ENCODE data around the gene ATP13A3. TPM values are rescaled to one million over a fixed set of nuclear protein-coding genes. Genes with fewer than 3 reads are reported as not detected.

ATP13A3 gene
- total RNA-seq, 1 experiment from 2014 or later, result 331 TPM

DNA sequence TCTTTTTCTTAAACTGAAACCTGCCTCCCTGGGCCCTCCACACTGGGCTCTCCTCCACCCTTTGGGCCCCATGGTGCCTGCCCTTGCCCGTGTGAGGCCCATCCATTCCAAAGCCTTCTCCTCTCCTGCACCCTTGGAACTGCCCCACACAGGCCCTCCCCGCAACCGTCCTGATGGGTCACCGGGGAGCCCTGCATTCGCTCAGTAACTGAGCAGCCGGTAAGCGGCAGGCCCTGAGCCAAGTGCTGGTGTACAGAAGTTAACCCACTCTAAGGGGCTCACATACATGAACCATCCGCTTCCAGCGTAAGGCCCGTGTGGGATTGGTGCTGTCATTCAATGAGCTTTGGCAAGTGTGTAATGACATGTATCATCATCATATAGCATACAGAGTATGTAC is 111.9 kb downstream of the ATP13A3 start:
- Histone ChIP-seq H3K79me2 (ENCODE audit: low read length) (no peaks in the 10 kb centered on the region), H3K4me2 (ENCODE audit: low read depth, low read length, poor library complexity, severe bottlenecking) (no peak overlapping the region), H3K27ac (ENCODE audit: low read length) (no peak overlapping the region), H3K9me2 (replicated peaks; ENCODE audit: insufficient read depth, low read length) (no peaks in the 10 kb centered on the region), H3K4me1 (ENCODE audit: low read length) (no peaks in the 10 kb centered on the region), H3K9me3 (ENCODE audit: low read length) (no peaks in the 10 kb centered on the region), H2AFZ (ENCODE audit: low read length) (no peak overlapping the region), H3K36me3 (ENCODE audit: insufficient read depth, low read length) (no peaks in the 10 kb centered on the region), H4K20me1 (ENCODE audit: insufficient read depth, low read depth, low read length) (no peaks in the 10 kb centered on the region), H3K9ac (ENCODE audit: low read length) (no peak overlapping the region), H3K27me3 (ENCODE audit: low read length) (no peaks in the 10 kb centered on the region; the same call in 1 of the 2 replicates), H3K4me3 (ENCODE audit: low read length) (no peak overlapping the region)
- no peak for DNase-seq

DNA sequence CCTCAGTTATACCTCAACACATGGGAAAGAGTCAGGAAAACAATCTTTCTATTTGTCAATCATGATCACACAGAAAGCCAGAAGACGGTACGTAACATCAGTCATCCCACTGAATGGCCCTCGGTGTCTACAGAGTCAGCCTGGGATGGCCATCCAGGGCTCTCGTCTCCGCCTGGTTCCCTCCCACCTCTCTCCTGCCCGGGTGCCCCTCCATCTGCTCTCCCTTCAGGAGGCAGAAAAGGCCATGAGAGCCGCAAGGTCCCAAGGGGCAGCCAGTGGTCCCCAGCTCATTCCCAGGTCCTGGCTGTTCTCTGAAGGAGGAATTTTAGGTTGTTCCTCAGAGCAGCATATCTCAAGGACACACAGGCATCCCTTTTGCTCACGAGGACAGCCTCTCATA is 112.9 kb downstream of the ATP13A3 start:
- H3K4me3 ChIP-seq (ENCODE audit: low read length), result no peak overlapping the region
- H3K9me3 ChIP-seq (ENCODE audit: low read length), result no peaks in the 10 kb centered on the region
- no peak overlapping the region for H3K4me2 ChIP-seq (ENCODE audit: low read depth, low read length, poor library complexity, severe bottlenecking)
- no peaks in the 10 kb centered on the region for H3K36me3 ChIP-seq (ENCODE audit: insufficient read depth, low read length)
- no peak for DNase-seq
- no peak overlapping the region for H3K9ac ChIP-seq (ENCODE audit: low read length)
- no peak overlapping the region for H2AFZ ChIP-seq (ENCODE audit: low read length)
- no peak overlapping the region for H3K27ac ChIP-seq (ENCODE audit: low read length)
- H3K27me3 ChIP-seq (ENCODE audit: low read length), result no peaks in the 10 kb centered on the region
- H4K20me1 ChIP-seq (ENCODE audit: insufficient read depth, low read depth, low read length), result no peaks in the 10 kb centered on the region
- H3K9me2 ChIP-seq (replicated peaks; ENCODE audit: insufficient read depth, low read length), result no peaks in the 10 kb centered on the region
- no peaks in the 10 kb centered on the region for H3K79me2 ChIP-seq (ENCODE audit: low read length)
- H3K4me1 ChIP-seq (ENCODE audit: low read length), result peaks cover under 1% of the 10 kb centered on the region; the same call in 1 of the 2 replicates

DNA sequence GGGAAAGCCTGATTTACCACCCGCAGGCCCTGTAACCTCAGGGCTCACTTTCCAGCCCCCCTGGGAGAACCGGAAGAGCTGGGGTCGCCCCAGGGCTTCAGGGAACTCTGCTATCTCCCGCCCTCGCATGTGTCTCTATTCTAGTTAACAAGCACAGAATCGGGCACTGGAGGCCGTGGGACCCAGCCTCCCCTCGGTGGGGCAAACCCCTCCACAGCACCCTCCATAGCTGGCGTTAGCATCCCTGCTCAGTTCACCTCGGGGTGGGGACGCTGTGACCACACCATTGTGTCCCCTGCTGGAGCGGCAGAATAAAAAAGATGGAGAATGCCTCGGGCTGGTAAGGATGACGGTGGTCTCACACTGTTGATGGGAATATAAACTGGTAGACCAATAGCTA is 113.8 kb downstream of the ATP13A3 start:
- no peak overlapping the region for H3K9ac ChIP-seq (ENCODE audit: low read length)
- no peak overlapping the region for H3K4me2 ChIP-seq (ENCODE audit: low read depth, low read length, poor library complexity, severe bottlenecking)
- H3K79me2 ChIP-seq (ENCODE audit: low read length), result no peaks in the 10 kb centered on the region
- no peaks in the 10 kb centered on the region for H3K9me2 ChIP-seq (replicated peaks; ENCODE audit: insufficient read depth, low read length)
- H3K27me3 ChIP-seq (ENCODE audit: low read length), result no peaks in the 10 kb centered on the region
- H3K4me1 ChIP-seq (ENCODE audit: low read length), result peaks cover 9% of the 10 kb centered on the region
- no peaks in the 10 kb centered on the region for H4K20me1 ChIP-seq (ENCODE audit: insufficient read depth, low read depth, low read length)
- DNase-seq, result no peak
- H3K36me3 ChIP-seq (ENCODE audit: insufficient read depth, low read length), result no peaks in the 10 kb centered on the region
- no peak overlapping the region for H3K27ac ChIP-seq (ENCODE audit: low read length)
- no peaks in the 10 kb centered on the region for H3K9me3 ChIP-seq (ENCODE audit: low read length)
- no peak overlapping the region for H2AFZ ChIP-seq (ENCODE audit: low read length)
- no peak overlapping the region for H3K4me3 ChIP-seq (ENCODE audit: low read length)

DNA sequence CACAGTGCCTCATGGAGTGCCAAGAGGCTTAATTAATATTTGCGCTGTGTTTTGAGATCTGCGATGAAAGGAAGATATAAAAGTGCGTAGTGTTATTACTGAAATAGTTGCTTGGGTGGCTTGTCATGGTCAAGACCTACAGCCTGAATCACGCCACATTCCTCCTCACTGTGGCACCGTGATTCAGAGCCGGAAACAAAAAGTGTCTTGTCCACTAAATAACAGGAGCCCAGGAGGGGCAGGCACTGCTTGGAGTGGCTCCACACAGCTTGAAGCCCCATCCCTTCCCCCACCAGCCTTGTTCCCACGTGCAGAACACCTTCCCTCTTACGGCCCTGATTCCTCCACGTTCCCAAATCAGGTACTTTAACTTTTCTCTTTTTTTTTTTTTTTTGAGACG is 116.0 kb downstream of the ATP13A3 start:
- Histone ChIP-seq H3K79me2 (ENCODE audit: low read length) (no peaks in the 10 kb centered on the region), H3K9me3 (ENCODE audit: low read length) (no peaks in the 10 kb centered on the region), H3K36me3 (ENCODE audit: insufficient read depth, low read length) (no peaks in the 10 kb centered on the region), H3K9ac (ENCODE audit: low read length) (no peak overlapping the region), H2AFZ (ENCODE audit: low read length) (no peak overlapping the region), H3K27ac (ENCODE audit: low read length) (no peak overlapping the region), H4K20me1 (ENCODE audit: insufficient read depth, low read depth, low read length) (no peaks in the 10 kb centered on the region), H3K4me2 (ENCODE audit: low read depth, low read length, poor library complexity, severe bottlenecking) (no peak overlapping the region), H3K27me3 (ENCODE audit: low read length) (no peaks in the 10 kb centered on the region), H3K4me3 (ENCODE audit: low read length) (no peak overlapping the region), H3K9me2 (replicated peaks; ENCODE audit: insufficient read depth, low read length) (no peaks in the 10 kb centered on the region), H3K4me1 (ENCODE audit: low read length) (peaks cover 9% of the 10 kb centered on the region)
- no peak for DNase-seq

DNA sequence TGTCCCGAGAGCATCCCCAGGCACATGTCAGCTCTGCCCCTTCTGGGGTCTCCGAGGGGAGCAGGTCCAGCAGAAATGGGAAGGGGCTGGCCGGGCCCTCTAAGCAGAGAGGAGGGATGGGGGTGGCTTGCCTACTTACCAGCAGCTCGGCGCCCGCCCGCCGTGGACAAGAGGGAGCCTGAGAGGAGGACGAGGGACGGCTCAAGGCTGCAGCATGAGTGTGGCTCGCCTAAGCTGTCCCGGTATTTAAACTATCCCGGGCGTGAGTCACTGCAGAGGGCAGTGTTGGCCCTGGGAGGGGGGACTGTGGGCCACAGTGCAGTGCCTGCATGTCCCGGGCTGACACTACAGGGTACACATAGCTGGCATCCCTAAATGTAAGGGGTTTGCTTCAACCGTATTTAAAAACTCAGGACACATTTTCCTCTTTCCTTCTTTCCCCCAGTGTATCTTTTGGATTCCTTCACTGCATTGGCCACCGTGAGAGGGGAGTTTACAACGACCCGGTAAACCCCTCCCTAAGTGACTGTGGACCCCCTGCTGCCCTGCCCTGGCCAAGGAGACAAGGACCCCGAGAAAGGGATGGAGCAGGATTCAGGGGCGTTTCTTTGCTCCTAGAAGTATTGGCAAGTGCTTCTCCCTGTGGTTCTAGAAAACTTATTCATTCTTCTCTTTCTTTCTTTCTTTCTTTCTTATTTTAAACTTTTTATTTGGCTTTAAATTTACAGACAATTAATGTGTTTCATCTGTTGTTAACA is 117.1 kb downstream of the ATP13A3 start, which contains the start of gene LRRC15:
Gene LRRC15, minus strand, starts transcription at position 222 of the 758 bp plus-strand sequence. CDS start 8,700 bp downstream, outside the sequence.
- no peaks in the 10 kb centered on the region for H4K20me1 ChIP-seq (ENCODE audit: insufficient read depth, low read depth, low read length)
- H3K9ac ChIP-seq (ENCODE audit: low read length), result no peak within 1 kb of the TSS
- H3K27ac ChIP-seq (ENCODE audit: low read length), result no peak within 1 kb of the TSS
- no peaks in the 10 kb centered on the region for H3K79me2 ChIP-seq (ENCODE audit: low read length)
- H3K9me2 ChIP-seq (replicated peaks; ENCODE audit: insufficient read depth, low read length), result no peaks in the 10 kb centered on the region
- H3K4me2 ChIP-seq (ENCODE audit: low read depth, low read length, poor library complexity, severe bottlenecking), result no peak within 1 kb of the TSS
- no peak within 1 kb of the TSS for H2AFZ ChIP-seq (ENCODE audit: low read length)
- no peak within 1 kb of the TSS for H3K4me3 ChIP-seq (ENCODE audit: low read length)
- no peaks in the 10 kb centered on the region for H3K27me3 ChIP-seq (ENCODE audit: low read length)
- H3K36me3 ChIP-seq (ENCODE audit: insufficient read depth, low read length), result no peaks in the 10 kb centered on the region
- peaks cover 9% of the 10 kb centered on the region for H3K4me1 ChIP-seq (ENCODE audit: low read length)
- H3K9me3 ChIP-seq (ENCODE audit: low read length), result no peaks in the 10 kb centered on the region
- no peak for DNase-seq

DNA sequence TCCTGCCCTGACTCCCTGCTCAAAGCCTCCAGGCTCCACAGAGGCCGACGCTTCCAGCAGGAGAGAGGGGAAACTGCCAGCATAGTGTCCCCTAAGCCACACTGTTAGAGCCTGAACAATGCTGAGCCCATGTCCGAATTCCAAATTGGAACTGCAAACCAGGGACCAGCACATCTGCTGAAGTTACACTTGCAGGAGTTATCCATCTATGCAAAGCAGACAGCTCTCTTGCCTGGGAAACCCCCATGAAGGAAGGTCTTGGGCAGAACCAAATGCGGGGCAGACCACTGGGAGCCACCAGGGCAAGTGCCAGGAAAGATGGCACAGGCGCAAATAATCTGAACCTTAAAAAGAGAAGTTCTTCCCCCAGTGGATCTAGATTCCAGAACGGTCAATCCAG is 117.9 kb downstream of the ATP13A3 start:
- Histone ChIP-seq H3K9me2 (replicated peaks; ENCODE audit: insufficient read depth, low read length) (no peaks in the 10 kb centered on the region), H3K27me3 (ENCODE audit: low read length) (no peaks in the 10 kb centered on the region), H3K27ac (ENCODE audit: low read length) (no peak overlapping the region), H3K36me3 (ENCODE audit: insufficient read depth, low read length) (no peaks in the 10 kb centered on the region), H3K4me1 (ENCODE audit: low read length) (peaks cover 9% of the 10 kb centered on the region), H4K20me1 (ENCODE audit: insufficient read depth, low read depth, low read length) (no peaks in the 10 kb centered on the region), H3K79me2 (ENCODE audit: low read length) (no peaks in the 10 kb centered on the region), H3K4me2 (ENCODE audit: low read depth, low read length, poor library complexity, severe bottlenecking) (no peak overlapping the region), H3K9me3 (ENCODE audit: low read length) (no peaks in the 10 kb centered on the region), H3K9ac (ENCODE audit: low read length) (no peak overlapping the region), H3K4me3 (ENCODE audit: low read length) (no peak overlapping the region), H2AFZ (ENCODE audit: low read length) (no peak overlapping the region)
- DNase-seq, result no peak

DNA sequence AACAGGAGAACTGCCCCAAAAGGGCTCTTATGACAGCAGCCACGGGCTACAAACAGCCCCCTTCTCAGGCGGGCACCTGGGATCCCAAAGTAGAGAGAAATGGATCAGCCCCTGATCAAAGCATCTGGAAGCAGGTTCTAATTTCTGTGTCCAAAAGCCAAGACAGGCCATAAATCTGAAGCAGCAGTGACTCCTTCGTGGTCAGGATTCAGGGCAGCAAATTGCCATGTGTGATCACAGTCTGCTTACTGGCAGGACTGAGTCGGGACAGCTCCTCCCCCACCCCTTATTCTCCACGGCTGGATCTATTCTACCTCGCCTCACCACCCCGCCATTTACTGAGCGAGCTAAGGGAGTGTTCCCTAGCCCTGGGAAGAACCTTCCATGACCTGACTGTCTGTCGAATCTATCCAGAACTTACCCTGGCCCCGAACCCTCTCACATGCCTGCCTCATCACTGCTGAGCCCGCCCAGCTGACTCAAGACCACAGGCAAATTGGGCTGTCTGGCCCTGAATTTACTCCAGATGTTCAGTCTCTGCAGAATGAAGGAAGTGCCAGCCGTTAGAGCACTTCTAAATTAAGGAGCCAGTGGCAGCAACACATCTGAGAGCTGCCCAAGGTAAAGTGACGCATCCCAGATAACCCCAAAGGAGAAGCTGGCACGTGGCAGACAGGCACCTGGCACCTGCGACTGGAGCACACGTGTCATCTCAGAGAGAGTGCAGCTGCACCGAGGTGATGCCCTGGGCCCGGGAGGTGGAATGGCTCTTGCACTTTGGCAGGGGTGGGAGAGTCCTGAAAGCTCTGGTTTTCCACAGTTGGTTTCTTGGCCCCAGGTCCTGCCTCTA is 118.6 kb downstream of the ATP13A3 start:
- H3K36me3 ChIP-seq (ENCODE audit: insufficient read depth, low read length), result no peaks in the 10 kb centered on the region
- H3K9ac ChIP-seq (ENCODE audit: low read length), result no peak overlapping the region
- no peaks in the 10 kb centered on the region for H3K9me3 ChIP-seq (ENCODE audit: low read length)
- no peak overlapping the region for H3K4me2 ChIP-seq (ENCODE audit: low read depth, low read length, poor library complexity, severe bottlenecking)
- peak; percentile 67 for DNase-seq
- H3K4me3 ChIP-seq (ENCODE audit: low read length), result no peak overlapping the region
- H3K4me1 ChIP-seq (ENCODE audit: low read length), result peaks cover 9% of the 10 kb centered on the region
- H3K27ac ChIP-seq (ENCODE audit: low read length), result no peak overlapping the region
- no peaks in the 10 kb centered on the region for H3K9me2 ChIP-seq (replicated peaks; ENCODE audit: insufficient read depth, low read length)
- H3K79me2 ChIP-seq (ENCODE audit: low read length), result no peaks in the 10 kb centered on the region
- no peaks in the 10 kb centered on the region for H4K20me1 ChIP-seq (ENCODE audit: insufficient read depth, low read depth, low read length)
- no peak overlapping the region for H2AFZ ChIP-seq (ENCODE audit: low read length)
- H3K27me3 ChIP-seq (ENCODE audit: low read length), result no peaks in the 10 kb centered on the region

DNA sequence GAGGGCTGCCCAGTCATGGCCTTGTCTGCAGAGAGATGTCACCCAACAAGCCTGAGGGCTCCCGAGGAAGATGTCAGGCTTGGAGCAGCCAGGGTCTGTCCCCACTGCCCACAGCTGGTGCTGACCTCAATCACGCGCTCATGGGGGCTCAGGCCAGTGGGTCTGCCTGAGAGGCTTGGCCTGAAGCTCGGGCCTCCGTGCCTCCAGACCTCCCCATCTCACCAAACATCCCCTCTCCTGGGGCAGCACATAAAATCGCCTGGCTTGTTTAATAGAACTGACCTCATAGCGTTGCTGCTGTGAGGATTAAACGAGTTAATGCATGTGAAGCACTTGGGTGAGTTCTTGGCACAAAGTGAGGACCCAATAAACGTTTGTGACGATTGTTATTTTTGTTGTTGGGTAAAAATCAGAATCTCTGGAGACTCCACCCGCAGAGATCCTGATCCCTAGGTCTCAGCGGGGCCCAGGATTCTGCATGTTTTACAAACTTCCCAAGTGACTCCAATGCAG is 120.8 kb downstream of the ATP13A3 start:
- no peak overlapping the region for H2AFZ ChIP-seq (ENCODE audit: low read length)

More for the DNA sequence above, 120.8 kb downstream of the ATP13A3 start:
- H3K36me3 ChIP-seq (ENCODE audit: insufficient read depth, low read length), result no peaks in the 10 kb centered on the region
- no peaks in the 10 kb centered on the region for H3K9me2 ChIP-seq (replicated peaks; ENCODE audit: insufficient read depth, low read length)
- no peak overlapping the region for H3K4me2 ChIP-seq (ENCODE audit: low read depth, low read length, poor library complexity, severe bottlenecking)
- H3K4me1 ChIP-seq (ENCODE audit: low read length), result peaks cover 9% of the 10 kb centered on the region
- no peak overlapping the region for H3K27ac ChIP-seq (ENCODE audit: low read length)
- H4K20me1 ChIP-seq (ENCODE audit: insufficient read depth, low read depth, low read length), result no peaks in the 10 kb centered on the region
- H3K9me3 ChIP-seq (ENCODE audit: low read length), result no peaks in the 10 kb centered on the region
- H3K27me3 ChIP-seq (ENCODE audit: low read length), result no peaks in the 10 kb centered on the region
- no peak overlapping the region for H3K9ac ChIP-seq (ENCODE audit: low read length)
- DNase-seq, result no peak
- no peaks in the 10 kb centered on the region for H3K79me2 ChIP-seq (ENCODE audit: low read length)
- H3K4me3 ChIP-seq (ENCODE audit: low read length), result no peak overlapping the region

All from Karpas-422 (cell line).